ENCODE results near the gene RNF169. TPM values are rescaled to one million over a fixed set of nuclear protein-coding genes. Genes with fewer than 3 reads are reported as not detected.
A peak's percentile ranks its signal among the peaks of the same experiment; 100 is the strongest.

The RNF169 gene
- total and polyA plus RNA-seq, 2 of the 13 experiments (the other 11 are each of a cell fraction or from before 2014, with no cell fraction given), result 5.3 to 14.2 TPM

- in situ Hi-C loops (cut with HindIII; ENCODE audit: extremely low pct_ligation_motif_present, low pct_unique_long_range_greater_than_20kb) (no loop called here), intact Hi-C loops (cut with micrococcal nuclease; ENCODE audit: unreplicated experiment) (loop anchor here (10.0 kb wide), 2 partner anchors 127 to 133 kb away; no protein-coding TSS in a partner anchor)
- DNase-seq (ENCODE audit: low spot score) (no peak), ATAC-seq (no peak), FAIRE-seq (no peak)
- no peak overlapping the region for H3K4me3 ChIP-seq (replicated peaks in 1 of 3; ENCODE audit: insufficient read depth in 1 of 3, low read depth in 2 of 3, low read length in 3 of 3)
- H3K9ac ChIP-seq (ENCODE audit: insufficient read depth, low read depth, low read length), result no peak overlapping the region
- POLR2A ChIA-PET, result no interaction called here
- peaks cover 22% of the 10 kb centered on the region for H3K4me1 ChIP-seq (ENCODE audit: insufficient read depth, low read length)
- H3K79me2 ChIP-seq (ENCODE audit: insufficient read depth, low read length), result no peaks in the 10 kb centered on the region
- CTCF ChIA-PET (ENCODE audit: low intra/inter-chr PET ratio, low total read pairs), result no interaction called here
- no peak overlapping the region for H3K27ac ChIP-seq (ENCODE audit: extremely low read length, insufficient read depth, low read length)
- H3K27me3 ChIP-seq (ENCODE audit: control insufficient read depth in 1 of 2, insufficient read depth in 2 of 2, low read length in 2 of 2), result peaks cover 0 to 6% of the 10 kb centered on the region in 2 experiments; a peak in 1 of 5 replicates
- no peak overlapping the region for H3K4me2 ChIP-seq (ENCODE audit: low read depth, low read length)
- H3K36me3 ChIP-seq (replicated peaks in 1 of 2; ENCODE audit: control insufficient read depth in 1 of 2, insufficient read depth in 2 of 2, low read length in 2 of 2), result no peaks in the 10 kb centered on the region
- H2AFZ ChIP-seq (ENCODE audit: low read length), result no peak overlapping the region
- no peaks in the 10 kb centered on the region for H3K9me3 ChIP-seq (ENCODE audit: low read length)
- BruUV-seq (replicated peaks), result no TSS peak
- H4K20me1 ChIP-seq (ENCODE audit: insufficient read depth, low read length), result no peaks in the 10 kb centered on the region
- TF ChIP-seq RFX5 (IDR thresholded peaks at IDR 0.05; ENCODE audit: low read depth, low read length) (no peak), NR3C1 (CRISPR knock-in tag; IDR thresholded peaks at IDR 0.05) (no peak), ZNF205 (CRISPR knock-in tag; IDR thresholded peaks at IDR 0.05) (no peak), ZNF24 (IDR thresholded peaks at IDR 0.05) (peak; percentile 64; the same call in 1 of the 2 replicates), SALL2 (CRISPR knock-in tag; IDR thresholded peaks at IDR 0.05) (no peak), CREB1 (IDR thresholded peaks at IDR 0.05) (no peak), CREB1 (CRISPR knock-in tag; IDR thresholded peaks at IDR 0.05) (no peak)
- WGBS (ENCODE audit: low lambda C conversion rate), result 49% methylated on average over 4 of the region's 4 CpGs
These were observed 6.6 kb upstream of the RNF169 start for GRCh38 chr11:74742070-74742469.

- no peaks in the 10 kb centered on the region for H3K79me2 ChIP-seq (ENCODE audit: insufficient read depth, low read length)
- no TSS peak for BruUV-seq (replicated peaks)
- H3K4me3 ChIP-seq (replicated peaks in 1 of 3; ENCODE audit: insufficient read depth in 1 of 3, low read depth in 2 of 3, low read length in 3 of 3), result no peak overlapping the region
- DNase-seq (ENCODE audit: low spot score), result no peak
- no peak for FAIRE-seq
- TF ChIP-seq ZNF136 (CRISPR knock-in tag; IDR thresholded peaks at IDR 0.05; ENCODE audit: low read depth), result no peak
- no peak for TF ChIP-seq ZNF768 (CRISPR knock-in tag; IDR thresholded peaks at IDR 0.05)
- no peaks in the 10 kb centered on the region for H4K20me1 ChIP-seq (ENCODE audit: insufficient read depth, low read length)
- ChIA-PET CTCF (ENCODE audit: low intra/inter-chr PET ratio, low total read pairs) (no interaction called here), POLR2A (interaction anchor here (1.3 kb wide), 1 partner anchor 10 kb away, joined by 3 read pairs; no protein-coding TSS in a partner anchor)
- no peaks in the 10 kb centered on the region for H3K9me3 ChIP-seq (ENCODE audit: low read length)
- H3K27ac ChIP-seq (ENCODE audit: extremely low read length, insufficient read depth, low read length), result no peak overlapping the region
- H2AFZ ChIP-seq (ENCODE audit: low read length), result no peak overlapping the region
- no peaks in the 10 kb centered on the region for H3K36me3 ChIP-seq (replicated peaks in 1 of 2; ENCODE audit: control insufficient read depth in 1 of 2, insufficient read depth in 2 of 2, low read length in 2 of 2)
- in situ Hi-C loops (cut with HindIII; ENCODE audit: extremely low pct_ligation_motif_present, low pct_unique_long_range_greater_than_20kb) (no loop called here), intact Hi-C loops (cut with micrococcal nuclease; ENCODE audit: unreplicated experiment) (loop anchor here (10.0 kb wide), 2 partner anchors 129 to 131 kb away; no protein-coding TSS in a partner anchor)
- ATAC-seq, result no peak
- no peak overlapping the region for H3K9ac ChIP-seq (ENCODE audit: insufficient read depth, low read depth, low read length)
- peaks cover 34% of the 10 kb centered on the region for H3K4me1 ChIP-seq (ENCODE audit: insufficient read depth, low read length)
- 0 out of 5 replicates have a peak, but pooled peaks cover 0 to 3% of the 10 kb centered on the region in 2 experiments for H3K27me3 ChIP-seq (ENCODE audit: control insufficient read depth in 1 of 2, insufficient read depth in 2 of 2, low read length in 2 of 2)
- H3K4me2 ChIP-seq (ENCODE audit: low read depth, low read length), result no peak overlapping the region
These were observed 5.0 kb upstream of the RNF169 start for GRCh38 chr11:74743640-74744039.

Data from HepG2 (cell line).